ENCODE results near the gene AURKA.

Gene AURKA

DNA sequence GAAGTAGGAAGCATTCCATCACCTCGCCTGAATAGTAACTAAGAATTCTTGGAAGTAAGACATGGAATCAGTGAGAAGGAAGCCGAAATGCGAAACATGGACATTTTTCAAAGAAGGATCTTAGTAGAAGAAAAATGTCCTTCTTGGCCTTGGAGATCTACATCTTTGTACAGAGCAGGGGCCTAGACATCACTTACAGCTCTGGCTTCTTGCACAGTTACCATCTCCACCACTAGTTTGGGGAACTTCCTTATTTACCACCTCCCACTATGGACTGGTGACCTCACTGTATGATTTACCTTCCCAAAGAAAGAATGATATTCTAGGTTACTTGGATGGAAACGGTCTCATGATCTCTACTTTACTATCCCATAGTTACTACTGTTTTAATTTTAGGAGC lies 35.8 kb upstream of the AURKA start:
- H3K4me1 ChIP-seq (ENCODE audit: insufficient read depth, poor library complexity, severe bottlenecking) = no peaks in the 10 kb centered on the region
- no peak overlapping the region for H3K4me3 ChIP-seq (ENCODE audit: severe bottlenecking)
- H3K9me3 ChIP-seq (ENCODE audit: severe bottlenecking) = no peaks in the 10 kb centered on the region
- ATAC-seq (ENCODE audit: low read depth) = no peak
- no peak for DNase-seq (ENCODE audit: low spot score)
- no peak overlapping the region for H3K27ac ChIP-seq (ENCODE audit: poor library complexity, severe bottlenecking)
- H3K36me3 ChIP-seq (ENCODE audit: low read depth) = no peaks in the 10 kb centered on the region
- H3K27me3 ChIP-seq (ENCODE audit: insufficient read depth, poor library complexity, severe bottlenecking) = no peaks in the 10 kb centered on the region
- no peak for TF ChIP-seq CTCF (IDR thresholded peaks at IDR 0.05; ENCODE audit: poor library complexity, severe bottlenecking)

DNA sequence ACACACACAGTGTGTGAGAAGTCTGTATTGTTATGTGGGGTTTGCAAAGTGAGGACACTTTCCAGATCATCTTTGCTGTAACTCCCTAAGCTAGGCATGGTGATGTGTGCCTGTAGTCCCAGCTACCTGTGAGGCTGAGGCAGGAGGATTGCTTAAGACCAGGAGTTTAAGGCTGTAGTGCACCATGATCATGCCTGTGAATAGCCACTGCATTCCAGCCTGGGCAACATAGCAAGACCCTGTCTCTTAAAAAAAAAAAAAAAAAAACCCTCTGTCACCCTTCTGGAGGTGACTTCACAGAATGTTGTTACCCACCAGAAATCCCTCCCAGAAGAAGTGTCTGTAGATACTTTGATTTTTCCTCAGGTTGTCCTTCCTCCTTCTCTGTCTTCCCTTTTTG lies 34.9 kb upstream of the AURKA start:
- H3K27ac ChIP-seq (ENCODE audit: poor library complexity, severe bottlenecking) = no peak overlapping the region
- ATAC-seq (ENCODE audit: low read depth) = no peak
- no peak for TF ChIP-seq CTCF (IDR thresholded peaks at IDR 0.05; ENCODE audit: poor library complexity, severe bottlenecking)
- no peak overlapping the region for H3K4me3 ChIP-seq (ENCODE audit: severe bottlenecking)
- no peaks in the 10 kb centered on the region for H3K36me3 ChIP-seq (ENCODE audit: low read depth)
- no peak for DNase-seq (ENCODE audit: low spot score)
- no peaks in the 10 kb centered on the region for H3K4me1 ChIP-seq (ENCODE audit: insufficient read depth, poor library complexity, severe bottlenecking)
- H3K27me3 ChIP-seq (ENCODE audit: insufficient read depth, poor library complexity, severe bottlenecking) = no peaks in the 10 kb centered on the region
- H3K9me3 ChIP-seq (ENCODE audit: severe bottlenecking) = no peaks in the 10 kb centered on the region

- Histone ChIP-seq H3K4me1 (ENCODE audit: insufficient read depth, poor library complexity, severe bottlenecking) (no peaks in the 10 kb centered on the region), H3K27me3 (ENCODE audit: insufficient read depth, poor library complexity, severe bottlenecking) (no peaks in the 10 kb centered on the region), H3K36me3 (ENCODE audit: low read depth) (no peaks in the 10 kb centered on the region), H3K27ac (ENCODE audit: poor library complexity, severe bottlenecking) (no peak overlapping the region), H3K9me3 (ENCODE audit: severe bottlenecking) (no peaks in the 10 kb centered on the region), H3K4me3 (ENCODE audit: severe bottlenecking) (no peak overlapping the region)
- TF ChIP-seq CTCF (IDR thresholded peaks at IDR 0.05; ENCODE audit: poor library complexity, severe bottlenecking) = no peak
- DNase-seq (ENCODE audit: low spot score) (no peak), ATAC-seq (ENCODE audit: low read depth) (no peak)
These were observed 34.0 kb upstream of the AURKA start for GRCh38 chr20:56426026-56426425.

DNA sequence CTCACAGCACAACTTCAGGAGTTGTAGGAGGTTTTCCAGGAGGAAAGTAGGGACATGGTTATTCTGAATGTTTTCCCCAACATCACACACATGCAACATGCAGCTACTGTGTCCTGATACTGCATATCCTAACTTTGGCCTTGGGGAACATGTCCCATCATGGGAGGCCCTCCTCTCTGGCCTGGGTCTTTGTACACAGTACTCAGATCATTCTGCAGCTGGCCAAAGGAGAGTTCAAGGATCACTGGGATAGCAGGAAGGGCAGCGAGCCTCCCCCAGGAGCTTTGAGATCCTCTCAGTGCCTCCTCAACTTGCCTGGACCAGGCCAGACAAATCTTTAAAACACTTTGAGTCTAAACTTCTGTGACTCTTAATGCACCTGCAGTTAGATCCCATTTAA lies 32.9 kb upstream of the AURKA start:
- ATAC-seq (ENCODE audit: low read depth) = no peak
- no peaks in the 10 kb centered on the region for H3K27me3 ChIP-seq (ENCODE audit: insufficient read depth, poor library complexity, severe bottlenecking)

GRCh38 chr20:56423886-56424285 lies 31.9 kb upstream of the AURKA start:
- no peak for TF ChIP-seq CTCF (IDR thresholded peaks at IDR 0.05; ENCODE audit: poor library complexity, severe bottlenecking)
- no peak overlapping the region for H3K27ac ChIP-seq (ENCODE audit: poor library complexity, severe bottlenecking)
- H3K4me1 ChIP-seq (ENCODE audit: insufficient read depth, poor library complexity, severe bottlenecking) = no peaks in the 10 kb centered on the region
- no peaks in the 10 kb centered on the region for H3K36me3 ChIP-seq (ENCODE audit: low read depth)
- H3K4me3 ChIP-seq (ENCODE audit: severe bottlenecking) = no peak overlapping the region
- H3K27me3 ChIP-seq (ENCODE audit: insufficient read depth, poor library complexity, severe bottlenecking) = no peaks in the 10 kb centered on the region
- DNase-seq (ENCODE audit: low spot score) (no peak), ATAC-seq (ENCODE audit: low read depth) (no peak)
- H3K9me3 ChIP-seq (ENCODE audit: severe bottlenecking) = no peaks in the 10 kb centered on the region

More for the DNA sequence above, 32.9 kb upstream of the AURKA start:
- no peak overlapping the region for H3K4me3 ChIP-seq (ENCODE audit: severe bottlenecking)
- no peak overlapping the region for H3K27ac ChIP-seq (ENCODE audit: poor library complexity, severe bottlenecking)
- no peaks in the 10 kb centered on the region for H3K9me3 ChIP-seq (ENCODE audit: severe bottlenecking)
- no peaks in the 10 kb centered on the region for H3K4me1 ChIP-seq (ENCODE audit: insufficient read depth, poor library complexity, severe bottlenecking)
- no peaks in the 10 kb centered on the region for H3K36me3 ChIP-seq (ENCODE audit: low read depth)
- DNase-seq (ENCODE audit: low spot score) = no peak
- no peak for TF ChIP-seq CTCF (IDR thresholded peaks at IDR 0.05; ENCODE audit: poor library complexity, severe bottlenecking)

Measured in RWPE2 (cell line).